WTC11 (cell line): Measurements from ENCODE around the gene ANAPC4. TPM values are rescaled to one million over a fixed set of nuclear protein-coding genes. Genes with fewer than 3 reads are reported as not detected.

Source experiments
- ATAC-seq: fragments of 200-7000 bp; cut with Tn5 transposase; 2 replicates; pipeline ENCODE4 v1.10.0; 2021; ENCODE audit warnings: mild to moderate bottlenecking, moderate library complexity
- CTCF ChIA-PET: fragments of 300-600 bp; sonication (Branson Sonifier 250); formaldehyde crosslinking; loops from one replicate; lab custom pipeline; 2021; ENCODE audit warnings: antibody characterized with exemption; lab: Charles Lee
- POLR2A ChIA-PET: fragments of 350-600 bp; sonication (Branson Sonifier 250); formaldehyde crosslinking; loops from one replicate; lab custom pipeline; 2021; ENCODE audit warnings: antibody characterized with exemption; lab: Charles Lee
- DNase-seq: peaks from one replicate; pipeline ENCODE4 v3.0.0; 2021; ENCODE audit warnings: low spot score
- H3K27ac Mint-ChIP-seq: 2 replicates; pipeline ENCODE4 v1.8.0; 2021; ENCODE audit warnings: mixed read lengths
- H3K27me3 Mint-ChIP-seq: 2 replicates; pipeline ENCODE4 v1.8.0; 2021; ENCODE audit warnings: low read depth, mild to moderate bottlenecking, moderate library complexity, mixed read lengths
- H3K36me3 Mint-ChIP-seq: 2 replicates; pipeline ENCODE4 v1.8.0; 2021; ENCODE audit warnings: mixed read lengths
- H3K4me1 Mint-ChIP-seq: 2 replicates; pipeline ENCODE4 v1.8.0; 2022; ENCODE audit warnings: mixed read lengths
- H3K4me3 Mint-ChIP-seq: 2 replicates; pipeline ENCODE4 v1.8.0; 2021; ENCODE audit warnings: mild to moderate bottlenecking, moderate library complexity, mixed read lengths
- H3K9me3 Mint-ChIP-seq: 2 replicates; pipeline ENCODE4 v1.8.0; 2021; ENCODE audit warnings: mixed read lengths
- AFF4 ChIP-seq: sonication (generic); formaldehyde crosslinking; IDR thresholded peaks from 2 replicates; pipeline ENCODE4 v1.8.1; 2023; ENCODE audit warnings: mild to moderate bottlenecking, missing genetic modification reagents, borderline replicate concordance
- ARID4B ChIP-seq: sonication (generic); formaldehyde crosslinking; IDR thresholded peaks from 2 replicates; pipeline ENCODE4 v1.8.0; 2023; ENCODE audit warnings: missing genetic modification reagents, mild to moderate bottlenecking, borderline replicate concordance
- CDX4 ChIP-seq: fragments of 250-450 bp; sonication (Bioruptor Pico); IDR thresholded peaks from 2 replicates; pipeline ENCODE4 v1.9.0; 2021; ENCODE audit warnings: moderate library complexity, mild to moderate bottlenecking, inconsistent platforms, borderline replicate concordance
- ELF4 ChIP-seq: sonication (generic); formaldehyde crosslinking; IDR thresholded peaks from 2 replicates; pipeline ENCODE4 v1.8.1; 2022; ENCODE audit warnings: low read depth, mild to moderate bottlenecking, moderate library complexity, missing genetic modification reagents
- MAX ChIP-seq: sonication (generic); formaldehyde crosslinking; IDR thresholded peaks from 2 replicates; pipeline ENCODE4 v1.8.0; 2022; ENCODE audit warnings: mild to moderate bottlenecking, missing genetic modification reagents
- NFE2L1 ChIP-seq: sonication (generic); formaldehyde crosslinking; IDR thresholded peaks from 2 replicates; pipeline ENCODE4 v1.8.1; 2023; ENCODE audit warnings: missing genetic modification reagents
- RELA ChIP-seq: sonication (generic); formaldehyde crosslinking; IDR thresholded peaks from 2 replicates; pipeline ENCODE4 v1.8.1; 2022; ENCODE audit warnings: missing genetic modification reagents, mild to moderate bottlenecking, borderline replicate concordance
- STAT6 ChIP-seq: sonication (generic); formaldehyde crosslinking; conservative IDR thresholded peaks from 2 replicates; pipeline ENCODE4 v1.8.1; 2023; ENCODE audit warnings: mild to moderate bottlenecking, low read depth, missing genetic modification reagents, moderate library complexity
- TEAD1 ChIP-seq: sonication (generic); formaldehyde crosslinking; IDR thresholded peaks from 2 replicates; pipeline ENCODE4 v1.8.0; 2022; ENCODE audit warnings: mild to moderate bottlenecking, missing genetic modification reagents
- ZMAT4 ChIP-seq: fragments of 250-450 bp; sonication (Bioruptor Pico); IDR thresholded peaks from 2 replicates; pipeline ENCODE4 v1.9.0; 2021; ENCODE audit warnings: mild to moderate bottlenecking
- ZNF425 ChIP-seq: fragments of 250-450 bp; sonication (Bioruptor Pico); conservative IDR thresholded peaks from 2 replicates; pipeline ENCODE4 v1.9.0; 2021; ENCODE audit warnings: mild to moderate bottlenecking
- ZNF532 ChIP-seq: fragments of 250-450 bp; sonication (Bioruptor Pico); IDR thresholded peaks from 2 replicates; pipeline ENCODE4 v1.9.0; 2021; ENCODE audit warnings: mild to moderate bottlenecking, borderline replicate concordance
- total RNA-seq: library from RNA; stranded (reverse); gene quantifications from 3 replicates; pipeline ENCODE4 v1.2.3, GENCODE V29; 2021

Gene ANAPC4
- total RNA-seq, 1 experiment from 2014 or later: 40.5 TPM

- ChIA-PET POLR2A (no interaction called here), CTCF (interaction anchor here (1.5 to 1.7 kb wide), 2 partner anchors 9 to 57 kb away, joined by 6 read pairs; no protein-coding TSS in a partner anchor)
- no peak for DNase-seq
- Mint-ChIP-seq H3K4me1 (peaks cover 33% of the 10 kb centered on the region), H3K36me3 (no peaks in the 10 kb centered on the region), H3K9me3 (no peaks in the 10 kb centered on the region), H3K27ac (no peak overlapping the region), H3K4me3 (no peak overlapping the region), H3K27me3 (peaks cover 3% of the 10 kb centered on the region; the same call in 1 of the 2 replicates)
- TF ChIP-seq STAT6 (CRISPR knock-in tag) (no peak), TEAD1 (CRISPR knock-in tag) (no peak), NFE2L1 (CRISPR knock-in tag) (no peak)
- ATAC-seq: no peak
These were observed 72.2 kb downstream of the ANAPC4 start for GRCh38 chr4:25449270-25449669.

- DNase-seq: no peak
- ChIA-PET CTCF (no interaction called here), POLR2A (interaction anchor here (0.7 kb wide), 1 partner anchor 444 kb away, joined by 3 read pairs; no protein-coding TSS in a partner anchor)
- H3K9me3 Mint-ChIP-seq: no peaks in the 10 kb centered on the region
- no peak overlapping the region for H3K27ac Mint-ChIP-seq
- no peak for ATAC-seq
- no peak overlapping the region for H3K4me3 Mint-ChIP-seq
- no peaks in the 10 kb centered on the region for H3K36me3 Mint-ChIP-seq
- H3K27me3 Mint-ChIP-seq: peaks cover 3% of the 10 kb centered on the region; the same call in 1 of the 2 replicates
- H3K4me1 Mint-ChIP-seq: peaks cover 33% of the 10 kb centered on the region
- TF ChIP-seq ELF4 (CRISPR knock-in tag): no peak
- no peak for TF ChIP-seq AFF4 (CRISPR knock-in tag)
- TF ChIP-seq MAX (CRISPR knock-in tag): no peak
- no peak for TF ChIP-seq ZNF532
- no peak for TF ChIP-seq ZNF425
- no peak for TF ChIP-seq RELA
- TF ChIP-seq ARID4B (CRISPR knock-in tag): no peak
- TF ChIP-seq ZMAT4 (CRISPR knock-in tag): no peak
- no peak for TF ChIP-seq CDX4 (CRISPR knock-in tag)
These were observed 72.6 kb downstream of the ANAPC4 start for GRCh38 chr4:25449688-25450087.
